Ishikawa (cell line): ENCODE measurements around the gene ADAM15.

Source experiments
- CEBPB ChIP-seq: IDR thresholded peaks from 2 replicates; pipeline ENCODE4 v1.6.1; 2012
- CREB1 ChIP-seq: IDR thresholded peaks from 2 replicates; pipeline ENCODE4 v1.6.1; 2012; ENCODE audit warnings: low read depth
- EGR1 ChIP-seq: IDR thresholded peaks from 2 replicates; pipeline ENCODE4 v1.6.1; 2012
- EP300 ChIP-seq: IDR thresholded peaks from 2 replicates; pipeline ENCODE4 v1.6.1; 2012; ENCODE audit warnings: borderline replicate concordance
- FOXM1 ChIP-seq: IDR thresholded peaks from 2 replicates; pipeline ENCODE4 v1.6.1; 2012; ENCODE audit warnings: low read depth, borderline replicate concordance
- MAX ChIP-seq: IDR thresholded peaks from 2 replicates; pipeline ENCODE4 v1.6.1; 2012
- NFIC ChIP-seq: IDR thresholded peaks from 2 replicates; pipeline ENCODE4 v1.6.1; 2012
- RAD21 ChIP-seq: IDR thresholded peaks from 2 replicates; pipeline ENCODE4 v1.6.1; 2012; ENCODE audit warnings: low read depth
- REST ChIP-seq: IDR thresholded peaks from 2 replicates; pipeline ENCODE4 v1.6.1; 2012; ENCODE audit warnings: low read depth, mild to moderate bottlenecking
- TAF1 ChIP-seq: IDR thresholded peaks from 2 replicates; pipeline ENCODE4 v1.6.1; 2012; ENCODE audit warnings: low read depth, mild to moderate bottlenecking
- TCF12 ChIP-seq: IDR thresholded peaks from 2 replicates; pipeline ENCODE4 v1.6.1; 2012; ENCODE audit warnings: low read depth
- TEAD4 ChIP-seq: IDR thresholded peaks from 2 replicates; pipeline ENCODE4 v1.6.1; 2012
- USF1 ChIP-seq: IDR thresholded peaks from 2 replicates; pipeline ENCODE4 v1.6.1; 2012
- YY1 ChIP-seq: IDR thresholded peaks from 2 replicates; pipeline ENCODE4 v1.6.1; 2012; ENCODE audit warnings: low read depth
- ZBTB7A ChIP-seq: IDR thresholded peaks from 2 replicates; pipeline ENCODE4 v1.6.1; 2012; ENCODE audit warnings: low read depth

The ADAM15 gene

GRCh38 chr1:155037043-155037442 lies 14.1 kb upstream of the ADAM15 start:
- TF ChIP-seq EGR1 (no peak), CEBPB (no peak), RAD21 (no peak), FOXM1 (no peak), EP300 (no peak), CREB1 (no peak), TCF12 (no peak), MAX (no peak), NFIC (no peak), TEAD4 (no peak), ZBTB7A (no peak), USF1 (no peak), YY1 (no peak), TAF1 (no peak), REST (no peak)

- TF ChIP-seq EGR1: no peak
- TF ChIP-seq ZBTB7A: no peak
- TF ChIP-seq TEAD4: no peak
- TF ChIP-seq EP300: no peak
- TF ChIP-seq YY1: no peak
- no peak for TF ChIP-seq CREB1
- no peak for TF ChIP-seq REST
- no peak for TF ChIP-seq NFIC
- no peak for TF ChIP-seq RAD21
- no peak for TF ChIP-seq TCF12
- TF ChIP-seq MAX: no peak
- TF ChIP-seq FOXM1: no peak
Observed at GRCh38 chr1:155037851-155038441, 13.2 kb upstream of the ADAM15 start.

- no peak for TF ChIP-seq YY1
- no peak for TF ChIP-seq ZBTB7A
- no peak for TF ChIP-seq TCF12
- TF ChIP-seq REST: no peak
- TF ChIP-seq NFIC: no peak
- TF ChIP-seq EGR1: no peak
- 0 out of 2 replicates have a peak, but pooled peaks have one; percentile 28 for TF ChIP-seq TEAD4
- no peak for TF ChIP-seq RAD21
Observed at GRCh38 chr1:155038602-155039307, 12.4 kb upstream of the ADAM15 start.

- no peak for TF ChIP-seq TCF12
- TF ChIP-seq CREB1: no peak
- no peak for TF ChIP-seq USF1
- no peak for TF ChIP-seq REST
- no peak for TF ChIP-seq TAF1
- TF ChIP-seq MAX: no peak
- TF ChIP-seq EGR1: no peak
- TF ChIP-seq ZBTB7A: no peak
- no peak for TF ChIP-seq NFIC
- no peak for TF ChIP-seq FOXM1
- no peak for TF ChIP-seq TEAD4
Observed at GRCh38 chr1:155039308-155039669, 11.8 kb upstream of the ADAM15 start.
